Measurements from ENCODE around the gene MT1A. TPM values are rescaled to one million over a fixed set of nuclear protein-coding genes. Genes with fewer than 3 reads are reported as not detected.

MT1A gene
- total RNA-seq, 1 experiment from 2014 or later, result not detected

DNA sequence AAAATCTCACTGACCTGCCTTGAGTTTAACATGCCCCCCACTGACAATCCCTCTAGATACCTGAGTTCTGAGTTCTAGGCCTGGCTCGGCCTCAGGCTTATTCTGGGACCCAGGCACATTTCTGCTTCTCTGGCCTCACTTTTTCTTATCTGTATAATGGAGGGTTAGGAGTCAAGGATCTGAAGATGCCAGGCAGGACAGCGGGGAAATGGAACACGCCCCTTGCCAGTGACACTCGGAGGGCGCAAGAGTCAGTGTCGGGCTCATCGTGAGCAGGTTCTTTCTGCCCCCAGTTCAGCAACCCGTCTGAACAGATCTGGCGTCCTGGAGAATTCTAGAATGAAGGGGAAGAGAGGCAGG, 49.7 kb upstream of the MT1A start:
- Histone ChIP-seq H3K4me3 (replicated peaks in 1 of 2; ENCODE audit: low read depth in 1 of 2, low read length in 2 of 2) (no peak overlapping the region), H3K9me3 (ENCODE audit: control insufficient read depth in 1 of 2, insufficient read depth in 1 of 2, low read depth in 1 of 2, low read length in 2 of 2) (no peaks in the 10 kb centered on the region), H3K4me1 (ENCODE audit: control insufficient read depth in 1 of 2, insufficient read depth in 2 of 2, low read length in 2 of 2) (no peaks in the 10 kb centered on the region), H4K20me1 (ENCODE audit: insufficient read depth) (no peaks in the 10 kb centered on the region), H2AFZ (ENCODE audit: low read depth, low read length, poor library complexity, severe bottlenecking) (no peak overlapping the region), H3K79me2 (ENCODE audit: insufficient read depth, low read length) (no peaks in the 10 kb centered on the region), H3K27me3 (ENCODE audit: insufficient read depth, low read length) (0 out of 2 replicates have a peak, but pooled peaks cover 3% of the 10 kb centered on the region), H3K9ac (ENCODE audit: low read length) (no peak overlapping the region), H3K4me2 (ENCODE audit: low read length) (no peak overlapping the region), H3K27ac (ENCODE audit: low read depth, low read length) (no peak overlapping the region), H3K9me2 (ENCODE audit: insufficient read depth) (no peaks in the 10 kb centered on the region), H3K36me3 (ENCODE audit: control insufficient read depth in 1 of 2, insufficient read depth in 2 of 2, low read length in 2 of 2) (no peaks in the 10 kb centered on the region)
- POLR2A ChIA-PET, result no interaction called here
- intact Hi-C loops (cut with micrococcal nuclease), result no loop called here
- TF ChIP-seq SIN3A (IDR thresholded peaks at IDR 0.05; ENCODE audit: low read depth), result no peak
- TF ChIP-seq CBX3 (IDR thresholded peaks at IDR 0.05; ENCODE audit: low read depth), result no peak
- TF ChIP-seq ELF1 (IDR thresholded peaks at IDR 0.05; ENCODE audit: borderline replicate concordance, low read depth), result no peak
- no peak for TF ChIP-seq JUND (IDR thresholded peaks at IDR 0.05)
- TF ChIP-seq TCF7L2 (IDR thresholded peaks at IDR 0.05; ENCODE audit: borderline replicate concordance, extremely low read depth, insufficient read depth, insufficient read length), result no peak
- no peak for TF ChIP-seq ZNF274 (IDR thresholded peaks at IDR 0.05; ENCODE audit: low read depth, low read length)
- no peak for TF ChIP-seq EGR1 (IDR thresholded peaks at IDR 0.05; ENCODE audit: low read depth)
- TF ChIP-seq REST (IDR thresholded peaks at IDR 0.05; ENCODE audit: low read depth), result no peak
- TF ChIP-seq YY1 (IDR thresholded peaks at IDR 0.05; ENCODE audit: extremely low read depth, insufficient replicate concordance, low read depth, low read length), result no peak
- TF ChIP-seq, protein P1, sequence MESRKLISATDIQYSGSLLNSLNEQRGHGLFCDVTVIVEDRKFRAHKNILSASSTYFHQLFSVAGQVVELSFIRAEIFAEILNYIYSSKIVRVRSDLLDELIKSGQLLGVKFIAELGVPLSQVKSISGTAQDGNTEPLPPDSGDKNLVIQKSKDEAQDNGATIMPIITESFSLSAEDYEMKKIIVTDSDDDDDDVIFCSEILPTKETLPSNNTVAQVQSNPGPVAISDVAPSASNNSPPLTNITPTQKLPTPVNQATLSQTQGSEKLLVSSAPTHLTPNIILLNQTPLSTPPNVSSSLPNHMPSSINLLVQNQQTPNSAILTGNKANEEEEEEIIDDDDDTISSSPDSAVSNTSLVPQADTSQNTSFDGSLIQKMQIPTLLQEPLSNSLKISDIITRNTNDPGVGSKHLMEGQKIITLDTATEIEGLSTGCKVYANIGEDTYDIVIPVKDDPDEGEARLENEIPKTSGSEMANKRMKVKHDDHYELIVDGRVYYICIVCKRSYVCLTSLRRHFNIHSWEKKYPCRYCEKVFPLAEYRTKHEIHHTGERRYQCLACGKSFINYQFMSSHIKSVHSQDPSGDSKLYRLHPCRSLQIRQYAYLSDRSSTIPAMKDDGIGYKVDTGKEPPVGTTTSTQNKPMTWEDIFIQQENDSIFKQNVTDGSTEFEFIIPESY (IDR thresholded peaks at IDR 0.05; ENCODE audit: extremely low read depth, insufficient replicate concordance, low read length), result no peak
- RAD21 ChIA-PET (ENCODE audit: low non-redundant PET in 1 of 2, low total read pairs in 2 of 2, uncharacterized antibody in 2 of 2, unreplicated experiment in 2 of 2), result no interaction called here
- CTCF ChIA-PET, result no interaction called here
- BruUV-seq (replicated peaks), result no TSS peak
- DNase-seq (ENCODE audit: low read depth, low spot score) (no peak), ATAC-seq (no peak)

Data from HCT116 (cell line).